Heart right ventricle (tissue), 16 donors: Measurements from ENCODE around the gene YJEFN3. TPM values are rescaled to one million over a fixed set of nuclear protein-coding genes. Genes with fewer than 3 reads are reported as not detected.

Experiments
- ATAC-seq, 8 donors: fragments of 200-7000 bp; cut with Tn5 transposase; one replicate each; pipeline ENCODE4 v1.9.1; 2020; ENCODE audit warnings: mild to moderate bottlenecking in 8 of 8, moderate library complexity in 8 of 8, moderate number of reproducible peaks in 1 of 8
- DNase-seq, 2 donors: peaks; one replicate each; pipeline ENCODE4 v3.0.0-alpha.2; 2020
- H3K27ac ChIP-seq, 10 donors: fragments of 200-600 bp; sonication (generic) in 2 of 10; one replicate each; pipeline versions ENCODE4 v1.5.0 to v1.8.0; 2020 to 2022; ENCODE audit warnings: mild to moderate bottlenecking in 3 of 10
- H3K27me3 ChIP-seq, 7 donors: fragments of 200-600 bp; one replicate each; pipeline ENCODE4 v1.8.0; 2021 to 2022; ENCODE audit warnings: mild to moderate bottlenecking in 2 of 7
- H3K36me3 ChIP-seq, 9 donors: fragments of 200-600 bp; sonication (generic) in 1 of 9; one replicate each; pipeline versions ENCODE4 v1.5.0 to v1.8.0; 2020 to 2022; ENCODE audit warnings: mild to moderate bottlenecking in 2 of 9
- H3K4me1 ChIP-seq, 9 donors: fragments of 200-600 bp; sonication (generic) in 1 of 9; one replicate each; pipeline versions ENCODE4 v1.5.0 to v1.8.0; 2020 to 2022; ENCODE audit warnings: mild to moderate bottlenecking in 4 of 9
- H3K4me3 ChIP-seq, 10 donors: fragments of 200-600 bp; sonication (generic) in 2 of 10; one replicate each; pipeline versions ENCODE4 v1.5.0 to v1.8.0; 2020 to 2022; ENCODE audit warnings: mild to moderate bottlenecking in 7 of 10, moderate library complexity in 2 of 10
- H3K9me3 ChIP-seq, 11 donors: fragments of 200-600 bp in 10 of 11; sonication (generic) in 2 of 11; one replicate each; pipeline versions ENCODE4 v1.5.0 to v1.8.0; 2013 to 2022; ENCODE audit warnings: mild to moderate bottlenecking in 2 of 11, control low read depth in 1 of 11, moderate library complexity in 1 of 11
- WGBS, 2 donors: extraction: QIAGEN DNeasy Blood & Tissue Kit; methylation state at CpG; one replicate each; pipeline ENCODE4 v1.1.7; 2013; ENCODE audit warnings: inconsistent platforms in 1 of 2; 5-methylcytosine and 5-hydroxymethylcytosine counted together
- intact Hi-C, 10 donors: fragments of 100-400 bp; cut with DNase I; formaldehyde crosslinking; loops; one replicate each; pipeline versions ENCODE4 v1.11.1 to v1.14.2; 2022
- polyA plus RNA-seq, 2 donors: library from polyadenylated mRNA; stranded (reverse); fragments of 200-250 nt; gene quantifications; one replicate each; pipeline ENCODE4 v1.2.3, GENCODE V29; 2013
- total RNA-seq, 10 donors: library from RNA; stranded (reverse); fragmentation: NEBNext Ultra II Directional in 3 of 10; extraction: Animal tissue kit (Norgen Biotek cat#: 25700) in 3 of 10; gene quantifications; one replicate each; pipeline versions ENCODE4 v1.2.1 to v1.2.4, GENCODE V29; 2021 to 2023
- TF ChIP-seq, protein P1 (sequence below), 9 donors: fragments of 200-600 bp; sonication (generic) in 2 of 9; IDR thresholded peaks; one replicate each; pipeline versions ENCODE4 v1.5.0 to v1.8.0; 2021 to 2022; ENCODE audit warnings: antibody characterized with exemption in 9 of 9, mild to moderate bottlenecking in 5 of 9, moderate library complexity in 1 of 9
- donor health status: Arrhythmogenic right ventricular cardiomyopathy.
- donor health status: ischemic (EF 13 %, LVEDD 7.1; RV severe dilation, severe dysfunction).
- donor health status: healthy with polysubstance abuse.
- donor health status: DM: no; HTN: yes; CAD: no.
- donor health status: DM: no; HTN: no; CAD: no.
- donor health status: ischemic (EF 25% LVEDD 6.9; RV normal size, moderate dysfunction).
- donor health status: ischemic (EF 25% LVEDD 5.7; RV mildly dilated, moderate dysfunction).
- donor health status: healthy.
- donor health status: DM: yes; HTN: yes; CAD: no.
- donor health status: Ischemic cardiomyopathy.
- donor health status: ischemic (EF 35%, LVEDD 5.7; RV mildly dilated, moderate dysfunction).
- donor health status: nonischemic (EF 11% LVEDD 7.7; RV severe dilation, severe dysfunction).
- donor health status: DM: yes; HTN: yes; CAD: no.
- donor health status: PGD.
- donor health status: ischemic (EF 29% LVEDD 5.4; RV normal size, mild dysfunction).
- donor health status: nonischemic (EF 23%, LVEDD 6.1; RV moderate dilation, normal function).

Gene YJEFN3
- total and polyA plus RNA-seq, 12 donors, result 2.1 to 13.1 (median 2.4) TPM

DNA sequence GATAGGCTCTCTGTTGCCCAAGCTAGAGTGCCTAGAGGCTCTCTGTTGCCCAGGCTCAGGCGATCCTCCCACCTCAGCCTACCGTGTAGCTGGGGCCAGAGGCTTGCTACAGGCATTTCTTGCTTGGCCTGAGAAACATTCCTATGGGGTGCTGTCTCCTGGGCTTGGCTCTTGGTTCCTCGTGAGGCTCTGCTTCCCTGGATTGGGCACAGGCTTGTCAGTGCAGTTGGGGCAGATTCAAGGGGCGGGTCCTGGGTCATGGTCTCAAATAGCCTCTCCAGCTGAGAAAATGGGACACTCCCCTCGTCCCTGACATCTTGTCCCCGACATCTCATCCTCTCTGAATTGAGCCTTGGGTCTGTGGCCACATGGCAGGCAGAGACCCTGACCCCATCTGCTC, 18.3 kb upstream of the YJEFN3 start:
- intact Hi-C loops, result no loop called here
- TF ChIP-seq, protein P1, sequence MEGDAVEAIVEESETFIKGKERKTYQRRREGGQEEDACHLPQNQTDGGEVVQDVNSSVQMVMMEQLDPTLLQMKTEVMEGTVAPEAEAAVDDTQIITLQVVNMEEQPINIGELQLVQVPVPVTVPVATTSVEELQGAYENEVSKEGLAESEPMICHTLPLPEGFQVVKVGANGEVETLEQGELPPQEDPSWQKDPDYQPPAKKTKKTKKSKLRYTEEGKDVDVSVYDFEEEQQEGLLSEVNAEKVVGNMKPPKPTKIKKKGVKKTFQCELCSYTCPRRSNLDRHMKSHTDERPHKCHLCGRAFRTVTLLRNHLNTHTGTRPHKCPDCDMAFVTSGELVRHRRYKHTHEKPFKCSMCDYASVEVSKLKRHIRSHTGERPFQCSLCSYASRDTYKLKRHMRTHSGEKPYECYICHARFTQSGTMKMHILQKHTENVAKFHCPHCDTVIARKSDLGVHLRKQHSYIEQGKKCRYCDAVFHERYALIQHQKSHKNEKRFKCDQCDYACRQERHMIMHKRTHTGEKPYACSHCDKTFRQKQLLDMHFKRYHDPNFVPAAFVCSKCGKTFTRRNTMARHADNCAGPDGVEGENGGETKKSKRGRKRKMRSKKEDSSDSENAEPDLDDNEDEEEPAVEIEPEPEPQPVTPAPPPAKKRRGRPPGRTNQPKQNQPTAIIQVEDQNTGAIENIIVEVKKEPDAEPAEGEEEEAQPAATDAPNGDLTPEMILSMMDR (IDR thresholded peaks at IDR 0.05), result no peak
- no peaks in the 10 kb centered on the region for H3K27me3 ChIP-seq
- H3K27ac ChIP-seq, result no peak overlapping the region
- DNase-seq, result no peak
- H3K4me3 ChIP-seq, result no peak overlapping the region
- peaks cover 0 to 30% (median 12%) of the 10 kb centered on the region in 9 donors for H3K36me3 ChIP-seq
- peaks cover 0 to 12% (median 0%) of the 10 kb centered on the region in 11 donors for H3K9me3 ChIP-seq
- 43 to 47% methylated on average over 6 of the region's 6 CpGs for WGBS, 2 donors
- no peak for ATAC-seq
- peaks cover 2 to 13% (median 9%) of the 10 kb centered on the region in 9 donors for H3K4me1 ChIP-seq

DNA sequence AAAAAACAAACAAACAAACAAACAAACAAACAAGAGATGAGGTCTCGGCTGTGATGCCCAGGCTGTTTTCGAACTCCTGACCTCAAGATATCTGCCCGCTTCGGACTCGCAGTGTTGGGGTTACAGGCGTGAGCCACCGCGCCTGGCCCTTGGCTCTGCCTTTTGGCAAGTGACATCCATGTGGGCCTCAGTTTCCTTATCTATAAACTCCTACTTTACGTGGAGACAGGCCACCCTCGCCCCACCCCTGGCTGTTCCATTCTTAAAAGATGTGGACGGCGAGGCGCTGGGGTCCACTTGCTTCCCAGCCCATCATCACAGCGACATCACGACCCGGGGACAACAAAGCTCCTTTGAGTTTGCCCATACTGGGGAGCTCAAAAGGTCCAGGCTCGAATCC, 15.0 kb upstream of the YJEFN3 start:
- peaks cover 0 to 12% (median 0%) of the 10 kb centered on the region in 11 donors for H3K9me3 ChIP-seq
- peaks cover 0 to 5% (median 0%) of the 10 kb centered on the region in 9 donors for H3K36me3 ChIP-seq
- peak overlapping the region in 9 of 10 donors; percentile 16 to 43 (median 33) for H3K4me3 ChIP-seq
- peaks cover 5 to 36% (median 27%) of the 10 kb centered on the region in 9 donors for H3K4me1 ChIP-seq
- intact Hi-C loops, result no loop called here
- 76 to 84% methylated on average over 17 of the region's 17 CpGs for WGBS, 2 donors
- ATAC-seq, result no peak
- H3K27me3 ChIP-seq, result no peaks in the 10 kb centered on the region
- no peak for DNase-seq
- TF ChIP-seq, protein P1 (IDR thresholded peaks at IDR 0.05), result no peak
- peak overlapping the region in 1 of 10 donors; percentile 20 for H3K27ac ChIP-seq

DNA sequence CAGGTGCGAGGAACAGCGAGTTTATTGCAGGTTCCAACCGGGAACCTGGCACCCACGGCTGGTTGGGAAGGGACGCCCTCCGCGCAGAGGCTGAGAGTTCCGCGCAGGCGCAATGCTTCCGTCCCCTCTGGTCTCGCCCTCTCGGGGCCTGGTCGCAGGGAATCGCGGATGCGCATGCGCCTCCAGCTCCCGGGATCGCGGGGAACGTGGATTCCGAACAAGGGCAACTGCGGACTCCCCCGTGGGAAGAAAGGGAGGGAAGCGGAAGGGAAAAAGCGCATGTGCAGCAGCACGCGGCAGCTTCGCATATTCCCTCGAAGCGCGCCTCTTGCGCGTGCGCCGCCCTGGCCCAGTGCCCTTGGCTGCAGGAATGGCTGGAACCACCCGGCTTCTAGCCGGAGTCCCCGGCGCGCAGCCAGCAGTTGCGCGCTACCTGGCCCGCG, 14.5 kb upstream of the YJEFN3 start:
- DNase-seq (peak; percentile 85 to 93), ATAC-seq (peak; percentile 21 to 62 (median 44))
- TF ChIP-seq, protein P1 (IDR thresholded peaks at IDR 0.05), result no peak
- Histone ChIP-seq H3K27ac (peak overlapping the region in 1 of 10 donors; percentile 20), H3K27me3 (no peaks in the 10 kb centered on the region), H3K4me3 (peak overlapping the region in 9 of 10 donors; percentile 16 to 43 (median 33)), H3K4me1 (peaks cover 5 to 40% (median 29%) of the 10 kb centered on the region in 9 donors), H3K9me3 (peaks cover 0 to 12% (median 0%) of the 10 kb centered on the region in 11 donors), H3K36me3 (peaks cover 0 to 9% (median 0%) of the 10 kb centered on the region in 9 donors)
- WGBS, 2 donors, result 8 to 17% methylated on average over 46 of the region's 46 CpGs
- intact Hi-C loops, result no loop called here

DNA sequence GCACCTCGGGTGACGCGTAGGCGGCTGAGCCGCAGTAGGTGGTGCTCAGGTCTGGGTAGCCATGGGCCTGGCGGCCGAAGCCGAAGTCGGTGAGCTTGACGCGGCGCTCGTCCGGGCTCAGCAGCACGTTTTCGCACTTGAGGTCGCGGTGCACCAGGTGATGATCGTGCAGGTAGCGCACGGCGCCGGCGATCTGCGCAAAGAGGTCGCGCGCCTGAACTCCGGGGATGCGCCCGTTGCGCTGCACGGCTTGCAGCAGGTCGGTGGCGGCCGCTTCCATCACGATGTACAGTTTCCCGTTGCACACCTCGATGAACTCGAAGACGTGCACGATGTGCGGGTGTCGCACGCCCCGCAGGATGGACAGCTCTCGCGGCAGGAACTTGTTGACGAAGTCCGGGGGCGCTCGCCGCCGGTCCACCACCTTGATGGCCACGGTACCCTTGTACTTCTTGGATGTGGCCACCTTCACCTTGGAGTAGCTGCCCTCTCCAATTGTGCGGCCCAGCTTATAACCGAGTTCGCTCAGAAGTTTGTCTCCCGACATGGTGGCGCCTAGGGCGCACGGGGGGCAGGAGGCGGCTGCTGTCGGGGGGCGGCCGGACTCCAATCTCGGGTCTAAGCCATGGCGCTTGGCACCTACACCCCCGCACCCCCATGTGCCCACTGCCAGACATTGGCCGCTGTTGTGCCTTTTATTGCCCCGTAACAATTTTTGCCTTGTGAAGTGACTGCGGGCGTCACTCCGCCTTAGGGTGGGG, 13.7 kb upstream of the YJEFN3 start, which contains the start of gene TSSK6:
TSS of gene TSSK6 (minus strand) at position 668 of the 761 bp plus-strand sequence. CDS start at position 547, 121 bp downstream.
- no peak for DNase-seq
- peak in 5 of 8 donors; percentile 0 to 31 (median 1) for ATAC-seq
- 77 to 80% methylated on average over 74 of the region's 74 CpGs for WGBS, 2 donors
- H3K4me1 ChIP-seq, result peaks cover 5 to 48% (median 32%) of the 10 kb centered on the region in 9 donors
- H3K36me3 ChIP-seq, result peaks cover 0 to 17% (median 0%) of the 10 kb centered on the region in 9 donors
- H3K27me3 ChIP-seq, result no peaks in the 10 kb centered on the region
- TF ChIP-seq, protein P1 (IDR thresholded peaks at IDR 0.05), result no peak
- H3K9me3 ChIP-seq, result peaks cover 0 to 12% (median 0%) of the 10 kb centered on the region in 11 donors
- H3K27ac ChIP-seq, result peak within 1 kb of the TSS; percentile 73 to 94 (median 90)
- intact Hi-C loops, result no loop called here
- peak within 1 kb of the TSS; percentile 56 to 97 (median 90) for H3K4me3 ChIP-seq
